ENCODE results near the gene OST4. TPM values are rescaled to one million over a fixed set of nuclear protein-coding genes. Genes with fewer than 3 reads are reported as not detected.

OST4 gene
- total RNA-seq (2022; extraction: Qiagen RNA extraction) = 529 to 708 TPM (median 553 TPM) in 5 replicates

GRCh38 chr2:27071277-27071989, at the start of gene OST4:
Gene OST4 (minus strand): TSS chr2:27071654.

GRCh38 chr2:27118525-27119329, 47.3 kb upstream of the OST4 start, which contains the start of gene CGREF1:
Gene CGREF1 (minus strand): TSS chr2:27119128. CDS start chr2:27104366, 14,762 bp downstream.

GRCh38 chr2:27086724-27087593, 15.5 kb upstream of the OST4 start, which contains the start of gene KHK:
Gene KHK (plus strand): TSS chr2:27086772. CDS start chr2:27087260, 488 bp downstream.

GRCh38 chr2:27078267-27079194, 7.1 kb upstream of the OST4 start, which contains the start of gene EMILIN1:
Gene EMILIN1 (plus strand): TSS chr2:27078615. CDS start chr2:27079066, 451 bp downstream.

GRCh38 chr2:27050996-27051901, 20.2 kb downstream of the OST4 start, which contains the start of gene AGBL5:
Gene AGBL5 (plus strand): TSS chr2:27051668. CDS start chr2:27052959, 1,291 bp downstream.

GRCh38 chr2:27032495-27033252, 38.8 kb downstream of the OST4 start, which contains the start of gene TMEM214:
Gene TMEM214 (plus strand): TSS chr2:27032965. CDS start chr2:27033016, 51 bp downstream.

Other genes starting within 250 kb of the OST4 start
- gene DPYSL5, start 223.5 kb downstream of the OST4 start, total RNA-seq (2022; extraction: Qiagen RNA extraction) = 3.6 to 6.4 TPM (median 5.2 TPM) in 5 replicates
- gene MAPRE3, start 101.0 kb downstream of the OST4 start, total RNA-seq (2022; extraction: Qiagen RNA extraction) = 8.5 to 11.4 TPM (median 9.9 TPM) in 5 replicates
- 47.0 to 70.0 TPM (median 69.4 TPM) in 5 replicates for gene TMEM214, start 38.7 kb downstream of the OST4 start, total RNA-seq (2022; extraction: Qiagen RNA extraction)
- gene AGBL5, start 20.0 kb downstream of the OST4 start, total RNA-seq (2022; extraction: Qiagen RNA extraction) = 28.5 to 34.9 TPM (median 34.4 TPM) in 5 replicates
- 0.32 to 0.57 TPM (median 0.43 TPM) in 5 replicates for gene EMILIN1, start 7.0 kb upstream of the OST4 start, total RNA-seq (2022; extraction: Qiagen RNA extraction)
- gene KHK, start 15.1 kb upstream of the OST4 start, total RNA-seq (2022; extraction: Qiagen RNA extraction) = 7.6 to 9.1 TPM (median 8.3 TPM) in 5 replicates
- gene CGREF1, start 47.5 kb upstream of the OST4 start, total RNA-seq (2022; extraction: Qiagen RNA extraction) = 7.2 to 8.1 TPM (median 7.8 TPM) in 5 replicates
- 0.50 to 1.8 TPM (median 1.5 TPM) in 5 replicates for gene ABHD1, start 52.2 kb upstream of the OST4 start, total RNA-seq (2022; extraction: Qiagen RNA extraction)
- 41.9 to 59.1 TPM (median 55.6 TPM) in 5 replicates for gene PREB, start 63.0 kb upstream of the OST4 start, total RNA-seq (2022; extraction: Qiagen RNA extraction)
- not detected in 5 replicates for gene PRR30, start 67.8 kb upstream of the OST4 start, total RNA-seq (2022; extraction: Qiagen RNA extraction)
- gene TCF23, start 77.3 kb upstream of the OST4 start, total RNA-seq (2022; extraction: Qiagen RNA extraction) = not detected in 5 replicates
- 203 to 224 TPM (median 205 TPM) in 5 replicates for gene ATRAID, start 140.4 kb upstream of the OST4 start, total RNA-seq (2022; extraction: Qiagen RNA extraction)
- 63.3 to 67.2 TPM (median 66.7 TPM) in 5 replicates for gene SLC5A6, start 140.6 kb upstream of the OST4 start, total RNA-seq (2022; extraction: Qiagen RNA extraction)
- gene CAD, start 145.7 kb upstream of the OST4 start, total RNA-seq (2022; extraction: Qiagen RNA extraction) = 46.1 to 66.1 TPM (median 64.5 TPM) in 5 replicates
- gene SLC30A3, start 191.4 kb upstream of the OST4 start, total RNA-seq (2022; extraction: Qiagen RNA extraction) = 1.8 to 3.4 TPM (median 3.3 TPM) in 5 replicates
- gene DNAJC5G, start 203.8 kb upstream of the OST4 start, total RNA-seq (2022; extraction: Qiagen RNA extraction) = not detected in 5 replicates
- gene TRIM54, start 210.8 kb upstream of the OST4 start, total RNA-seq (2022; extraction: Qiagen RNA extraction) = 0.67 to 1.2 TPM (median 0.81 TPM) in 5 replicates
- gene UCN, start 236.8 kb upstream of the OST4 start, total RNA-seq (2022; extraction: Qiagen RNA extraction) = 0.63 to 2.5 TPM (median 1.7 TPM) in 5 replicates